NCI-H2171 treated with DMSO at 0.1 percent for 48 hours (cell line): ENCODE results near the gene WDHD1.
"Not testable (repeated sequence)": the region's sequence is repeated elsewhere in the genome, so short reads cannot be mapped to it uniquely, and the experiment has no call there.

Experiments used
- DNase-seq: peaks from one replicate; lab custom pipeline; 2025; lab: John Stamatoyannopoulos, UW

WDHD1 gene

GRCh38 chr14:54906075-54906474 lies 120.8 kb downstream of the WDHD1 start:
- DNase-seq: no peak

GRCh38 chr14:54902521-54903420 lies 124.1 kb downstream of the WDHD1 start, which contains the start of gene GCH1:
Gene GCH1 (minus strand): TSS chr14:54902826. CDS start chr14:54902663, 163 bp downstream.
- peak; percentile 77 for DNase-seq

GRCh38 chr14:54902143-54902520 lies 124.8 kb downstream of the WDHD1 start:
- DNase-seq: peak; percentile 55

DNA sequence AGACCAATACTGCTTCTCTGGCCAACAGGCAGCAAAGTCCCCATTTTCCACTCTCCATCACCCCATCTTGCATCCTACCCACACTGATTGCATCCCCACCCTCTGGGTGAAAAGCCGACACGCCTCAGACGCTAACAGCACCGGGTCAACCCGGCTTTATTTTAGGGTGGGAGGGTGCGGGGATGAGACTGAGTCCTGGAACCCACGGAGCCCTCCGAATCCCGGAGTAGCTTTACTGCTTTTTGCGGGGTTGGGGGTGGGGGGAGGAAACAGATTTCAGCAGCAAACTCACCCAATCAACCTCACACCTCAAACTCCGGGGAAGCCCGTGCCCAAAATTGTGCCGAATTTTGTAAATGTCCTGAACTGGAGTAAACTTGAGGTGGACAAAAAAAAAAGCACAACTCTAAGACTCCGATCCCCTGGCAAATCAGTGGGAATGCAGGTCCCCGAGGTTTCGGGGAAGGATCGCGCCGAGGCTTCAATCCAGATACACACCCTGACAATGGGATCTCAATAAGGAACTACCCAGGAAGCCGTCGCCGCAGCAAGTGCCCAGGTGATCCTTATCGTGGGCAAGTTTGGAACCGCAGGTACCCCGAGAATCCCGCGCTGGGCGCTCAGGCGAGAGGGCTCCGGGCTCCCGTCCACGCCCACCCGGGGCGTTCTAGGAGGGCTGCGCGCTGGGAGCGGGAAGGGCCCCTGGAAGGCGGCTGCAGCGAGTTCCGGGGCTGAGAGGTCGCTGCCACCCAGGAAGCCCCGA lies 125.3 kb downstream of the WDHD1 start:
- DNase-seq: peak; percentile 54

- no peak for DNase-seq
Observed at GRCh38 chr14:54899573-54899972, 127.3 kb downstream of the WDHD1 start.

- not testable (repeated sequence) for DNase-seq
Observed at GRCh38 chr14:54897809-54898555, 128.9 kb downstream of the WDHD1 start.

GRCh38 chr14:54895683-54896082 lies 131.2 kb downstream of the WDHD1 start:
- no peak for DNase-seq

DNA sequence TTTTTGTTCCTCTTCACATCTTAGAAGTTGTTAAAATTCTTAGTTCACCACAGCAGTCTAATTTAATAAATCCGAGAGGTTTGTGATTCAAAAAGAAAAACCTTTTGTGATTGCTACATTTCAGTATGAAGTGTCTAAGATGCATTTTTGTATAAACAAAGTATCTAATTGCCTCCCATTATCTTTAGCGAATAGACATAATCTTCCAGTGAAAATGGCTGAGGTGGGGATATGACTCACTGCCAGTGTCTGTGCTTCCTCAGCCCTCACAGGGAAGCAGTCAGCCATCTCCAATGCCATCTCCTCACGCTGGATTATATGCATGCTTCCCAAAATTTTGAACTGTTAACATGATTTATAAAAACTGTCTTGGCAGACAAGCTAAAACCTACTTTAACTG lies 131.9 kb downstream of the WDHD1 start:
- no peak for DNase-seq

DNA sequence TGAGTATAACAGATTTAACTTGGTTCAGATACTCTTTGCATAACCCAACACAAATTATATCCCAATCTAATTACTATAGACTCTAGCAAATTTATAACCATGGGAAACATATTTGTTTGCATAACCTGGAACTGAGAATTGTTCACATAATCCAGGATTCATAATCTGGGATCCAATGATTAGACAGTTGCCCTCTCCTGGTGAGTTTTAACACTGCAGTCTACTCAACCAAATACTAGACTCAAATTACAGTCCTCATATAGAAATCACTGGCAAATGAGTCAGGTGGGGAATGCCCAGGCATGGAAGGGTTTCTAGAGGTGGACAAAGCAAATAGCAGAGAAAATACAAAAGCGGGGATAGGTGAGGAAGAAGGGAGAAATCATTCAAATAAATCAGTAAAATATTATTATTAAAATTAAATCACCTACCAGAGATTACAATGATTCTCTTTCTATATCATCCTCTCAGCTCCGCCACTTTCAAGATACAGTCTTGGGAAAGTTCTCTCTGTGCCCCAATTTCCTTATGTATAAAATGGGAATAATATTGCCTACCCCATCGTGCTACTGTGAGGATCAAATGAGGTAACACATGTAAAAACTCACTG lies 133.6 kb downstream of the WDHD1 start:
- peak; percentile 58 for DNase-seq

- DNase-seq: no peak
Observed at GRCh38 chr14:54891471-54892245, 135.2 kb downstream of the WDHD1 start.

GRCh38 chr14:54890788-54891187 lies 136.1 kb downstream of the WDHD1 start:
- DNase-seq: no peak

DNA sequence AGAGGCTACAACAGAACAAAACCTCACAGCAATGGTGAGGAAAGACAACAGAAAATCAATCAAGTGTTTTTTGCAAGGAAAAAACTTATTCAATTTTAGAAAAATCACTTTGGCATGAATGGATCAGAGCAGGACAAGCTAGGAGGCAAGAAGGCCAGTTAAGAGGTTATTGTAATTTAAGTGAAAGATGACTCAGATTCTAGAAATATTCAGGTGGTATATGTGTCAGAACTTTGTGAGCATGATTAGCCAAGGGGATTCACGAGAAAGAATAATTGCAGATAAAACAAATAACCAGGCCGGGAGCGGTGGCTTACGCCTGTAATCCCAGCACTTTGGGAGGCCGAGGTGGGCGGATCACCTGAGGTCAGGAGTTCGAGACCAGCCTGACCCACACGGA lies 137.0 kb downstream of the WDHD1 start:
- DNase-seq: no peak
